ENCODE results near the gene RIPOR1. TPM values are rescaled to one million over a fixed set of nuclear protein-coding genes. Genes with fewer than 3 reads are reported as not detected.

RIPOR1 gene
- total RNA-seq, 1 donor from 2014 or later, result 77.0 TPM

DNA sequence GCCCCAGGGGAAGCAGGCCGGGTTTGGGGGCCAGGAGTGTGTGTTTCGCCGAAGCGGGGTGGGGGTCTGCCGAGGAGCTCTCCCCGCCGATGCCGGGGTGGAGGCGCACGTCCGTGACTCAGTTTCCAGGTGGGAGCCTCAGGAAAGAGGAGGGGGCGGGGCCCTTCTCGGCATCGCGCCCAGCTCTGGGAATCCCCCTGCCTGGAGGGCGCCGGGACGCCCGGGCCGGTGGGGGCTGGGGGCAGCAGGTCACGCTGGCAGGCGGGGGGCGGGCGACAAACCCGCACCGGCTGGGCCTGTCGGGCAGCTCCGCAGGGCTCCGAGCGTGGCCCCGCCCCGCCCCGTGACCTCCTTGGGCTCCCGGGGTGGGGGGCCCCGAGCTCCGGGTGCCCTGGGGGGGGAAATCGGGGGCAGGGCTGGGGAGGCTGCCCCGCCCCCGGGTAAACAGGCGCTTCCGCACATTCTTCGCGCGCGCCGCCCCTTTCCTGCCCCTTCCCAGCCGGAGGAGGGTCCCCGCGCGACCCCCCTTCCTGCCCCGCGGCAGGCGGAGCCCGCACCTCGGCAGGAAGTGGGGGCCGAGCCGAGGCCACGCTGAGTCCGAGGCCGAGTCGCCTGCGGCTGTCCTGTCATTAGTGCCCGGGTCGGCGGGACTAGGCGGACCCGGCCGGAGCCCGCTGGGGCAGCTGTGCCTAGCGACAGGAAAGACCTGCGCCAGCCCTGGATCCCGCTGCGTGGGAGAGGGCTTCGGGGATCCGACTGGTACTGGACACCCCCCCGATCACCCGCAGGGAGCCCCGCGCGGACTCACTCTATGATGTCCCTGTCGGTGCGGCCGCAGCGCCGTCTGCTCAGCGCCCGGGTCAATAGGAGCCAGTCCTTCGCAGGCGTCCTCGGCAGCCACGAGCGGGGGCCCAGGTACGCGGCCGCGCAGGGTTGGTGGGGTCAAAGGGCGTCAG lies 9.3 kb downstream of the RIPOR1 start:
- H3K9me3 Mint-ChIP-seq (ENCODE audit: unreplicated experiment), result no peaks in the 10 kb centered on the region
- peak overlapping the region; percentile 56 for H3K27ac Mint-ChIP-seq (ENCODE audit: unreplicated experiment)
- peaks cover 52% of the 10 kb centered on the region for H3K4me1 Mint-ChIP-seq (ENCODE audit: unreplicated experiment)
- peak overlapping the region; percentile 72 for H3K4me3 Mint-ChIP-seq (ENCODE audit: unreplicated experiment)
- peaks cover 15% of the 10 kb centered on the region for H3K36me3 Mint-ChIP-seq (ENCODE audit: unreplicated experiment)
- no peak for DNase-seq (ENCODE audit: extremely low spot score, unreplicated experiment)
- H3K27me3 Mint-ChIP-seq (ENCODE audit: unreplicated experiment), result no peaks in the 10 kb centered on the region
- TF ChIP-seq, protein P1, sequence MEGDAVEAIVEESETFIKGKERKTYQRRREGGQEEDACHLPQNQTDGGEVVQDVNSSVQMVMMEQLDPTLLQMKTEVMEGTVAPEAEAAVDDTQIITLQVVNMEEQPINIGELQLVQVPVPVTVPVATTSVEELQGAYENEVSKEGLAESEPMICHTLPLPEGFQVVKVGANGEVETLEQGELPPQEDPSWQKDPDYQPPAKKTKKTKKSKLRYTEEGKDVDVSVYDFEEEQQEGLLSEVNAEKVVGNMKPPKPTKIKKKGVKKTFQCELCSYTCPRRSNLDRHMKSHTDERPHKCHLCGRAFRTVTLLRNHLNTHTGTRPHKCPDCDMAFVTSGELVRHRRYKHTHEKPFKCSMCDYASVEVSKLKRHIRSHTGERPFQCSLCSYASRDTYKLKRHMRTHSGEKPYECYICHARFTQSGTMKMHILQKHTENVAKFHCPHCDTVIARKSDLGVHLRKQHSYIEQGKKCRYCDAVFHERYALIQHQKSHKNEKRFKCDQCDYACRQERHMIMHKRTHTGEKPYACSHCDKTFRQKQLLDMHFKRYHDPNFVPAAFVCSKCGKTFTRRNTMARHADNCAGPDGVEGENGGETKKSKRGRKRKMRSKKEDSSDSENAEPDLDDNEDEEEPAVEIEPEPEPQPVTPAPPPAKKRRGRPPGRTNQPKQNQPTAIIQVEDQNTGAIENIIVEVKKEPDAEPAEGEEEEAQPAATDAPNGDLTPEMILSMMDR (IDR thresholded peaks at IDR 0.05), result no peak

GRCh38 chr16:67538666-67539101 lies 10.1 kb downstream of the RIPOR1 start:
- Mint-ChIP-seq H3K4me1 (ENCODE audit: unreplicated experiment) (peaks cover 49% of the 10 kb centered on the region), H3K4me3 (ENCODE audit: unreplicated experiment) (peak overlapping the region; percentile 62), H3K9me3 (ENCODE audit: unreplicated experiment) (no peaks in the 10 kb centered on the region), H3K36me3 (ENCODE audit: unreplicated experiment) (peaks cover 15% of the 10 kb centered on the region), H3K27ac (ENCODE audit: unreplicated experiment) (peak overlapping the region; percentile 31), H3K27me3 (ENCODE audit: unreplicated experiment) (no peaks in the 10 kb centered on the region)
- TF ChIP-seq, protein P1 (IDR thresholded peaks at IDR 0.05), result no peak
- DNase-seq (ENCODE audit: extremely low spot score, unreplicated experiment), result peak; percentile 82

- Mint-ChIP-seq H3K9me3 (ENCODE audit: unreplicated experiment) (no peaks in the 10 kb centered on the region), H3K36me3 (ENCODE audit: unreplicated experiment) (peaks cover 19% of the 10 kb centered on the region), H3K27ac (ENCODE audit: unreplicated experiment) (no peak overlapping the region), H3K4me3 (ENCODE audit: unreplicated experiment) (peak overlapping the region; percentile 33), H3K27me3 (ENCODE audit: unreplicated experiment) (no peaks in the 10 kb centered on the region), H3K4me1 (ENCODE audit: unreplicated experiment) (peaks cover 49% of the 10 kb centered on the region)
- peak; percentile 63 for DNase-seq (ENCODE audit: extremely low spot score, unreplicated experiment)
- TF ChIP-seq, protein P1 (IDR thresholded peaks at IDR 0.05), result no peak
Observed at GRCh38 chr16:67539271-67539670, 10.6 kb downstream of the RIPOR1 start.

DNA sequence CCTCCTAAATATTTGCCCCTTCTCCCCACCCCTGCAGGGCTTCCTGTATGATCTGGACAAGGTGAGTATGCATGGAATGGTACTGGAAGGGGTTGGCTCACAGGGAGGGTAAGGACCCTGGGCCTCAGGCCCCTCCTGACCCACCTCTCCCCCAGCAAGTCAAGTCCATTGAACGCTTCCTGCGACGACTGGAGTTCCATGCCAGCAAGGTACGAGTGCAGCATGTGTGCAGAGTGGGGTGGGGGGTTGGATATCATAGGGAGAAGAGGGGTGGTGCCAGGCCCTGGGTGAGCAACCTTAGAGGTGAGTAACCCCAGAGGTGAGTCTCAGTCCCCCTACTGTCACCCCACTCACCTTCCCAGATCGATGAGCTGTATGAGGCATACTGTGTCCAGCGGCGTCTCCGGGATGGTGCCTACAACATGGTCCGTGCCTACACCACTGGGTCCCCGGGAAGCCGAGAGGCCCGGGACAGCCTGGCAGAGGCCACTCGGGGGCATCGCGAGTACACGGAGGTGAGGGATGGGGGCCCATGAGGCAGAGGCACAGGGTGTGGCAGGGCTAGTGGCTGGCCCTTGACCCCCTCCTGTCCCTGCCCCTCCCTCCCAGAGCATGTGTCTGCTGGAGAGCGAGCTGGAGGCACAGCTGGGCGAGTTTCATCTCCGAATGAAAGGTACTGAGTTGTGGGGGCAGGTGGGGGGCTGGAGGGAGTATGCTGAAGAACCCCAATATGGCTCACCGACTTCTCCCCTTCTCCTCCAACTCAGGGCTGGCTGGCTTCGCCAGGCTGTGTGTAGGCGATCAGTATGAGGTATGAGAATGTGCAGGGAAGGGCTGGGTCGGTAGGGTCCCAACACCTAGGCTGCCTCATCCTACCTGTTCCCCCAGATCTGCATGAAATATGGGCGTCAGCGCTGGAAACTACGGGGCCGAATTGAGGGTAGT lies 11.3 kb downstream of the RIPOR1 start:
- H3K9me3 Mint-ChIP-seq (ENCODE audit: unreplicated experiment), result no peaks in the 10 kb centered on the region
- peak; percentile 76 for DNase-seq (ENCODE audit: extremely low spot score, unreplicated experiment)
- peaks cover 49% of the 10 kb centered on the region for H3K4me1 Mint-ChIP-seq (ENCODE audit: unreplicated experiment)
- H3K27me3 Mint-ChIP-seq (ENCODE audit: unreplicated experiment), result no peaks in the 10 kb centered on the region
- peaks cover 22% of the 10 kb centered on the region for H3K36me3 Mint-ChIP-seq (ENCODE audit: unreplicated experiment)
- H3K4me3 Mint-ChIP-seq (ENCODE audit: unreplicated experiment), result no peak overlapping the region
- TF ChIP-seq, protein P1 (IDR thresholded peaks at IDR 0.05), result no peak
- H3K27ac Mint-ChIP-seq (ENCODE audit: unreplicated experiment), result no peak overlapping the region
